Glutamatergic neuron (in vitro differentiated cells): Measurements from ENCODE around the gene ZNF423. TPM values are rescaled to one million over a fixed set of nuclear protein-coding genes. Genes with fewer than 3 reads are reported as not detected.

Source experiments
- DNase-seq: peaks from one replicate; pipeline ENCODE4 v3.0.0; 2022
- H3K27ac Mint-ChIP-seq: one replicate; pipeline ENCODE4 v1.8.0; 2020; ENCODE audit warnings: mild to moderate bottlenecking, mixed read lengths, inconsistent platforms; ENCODE audit not compliant: unreplicated experiment
- H3K27me3 Mint-ChIP-seq: one replicate; pipeline ENCODE4 v1.8.0; 2020; ENCODE audit warnings: mild to moderate bottlenecking, moderate library complexity, mixed read lengths, inconsistent platforms; ENCODE audit not compliant: unreplicated experiment
- H3K36me3 Mint-ChIP-seq: one replicate; pipeline ENCODE4 v1.8.0; 2020; ENCODE audit warnings: mild to moderate bottlenecking, mixed read lengths, inconsistent platforms; ENCODE audit not compliant: unreplicated experiment
- H3K4me1 Mint-ChIP-seq: one replicate; pipeline ENCODE4 v1.8.0; 2020; ENCODE audit warnings: mild to moderate bottlenecking, low read depth, mixed read lengths, inconsistent platforms; ENCODE audit not compliant: unreplicated experiment
- H3K4me3 Mint-ChIP-seq: one replicate; pipeline ENCODE4 v1.8.0; 2020; ENCODE audit warnings: mild to moderate bottlenecking, mixed read lengths, inconsistent platforms; ENCODE audit not compliant: unreplicated experiment
- H3K9me3 Mint-ChIP-seq: one replicate; pipeline ENCODE4 v1.8.0; 2020; ENCODE audit warnings: mild to moderate bottlenecking, moderate library complexity, mixed read lengths, inconsistent platforms; ENCODE audit not compliant: unreplicated experiment
- CTCF ChIP-seq: fragments of 200-600 bp; sonication (generic); IDR thresholded peaks from one replicate; pipeline ENCODE4 v1.5.0; 2021; ENCODE audit not compliant: partially characterized antibody, unreplicated experiment
- total RNA-seq: library from RNA; stranded (reverse); fragmentation: NEBNext Ultra II Directional; extraction: Animal tissue kit (Norgen Biotek cat#: 25700); gene quantifications from one replicate; pipeline ENCODE4 v1.2.1, GENCODE V29; 2021; ENCODE audit not compliant: unreplicated experiment

Gene ZNF423
- total RNA-seq, 1 donor from 2014 or later: 149 TPM

DNA sequence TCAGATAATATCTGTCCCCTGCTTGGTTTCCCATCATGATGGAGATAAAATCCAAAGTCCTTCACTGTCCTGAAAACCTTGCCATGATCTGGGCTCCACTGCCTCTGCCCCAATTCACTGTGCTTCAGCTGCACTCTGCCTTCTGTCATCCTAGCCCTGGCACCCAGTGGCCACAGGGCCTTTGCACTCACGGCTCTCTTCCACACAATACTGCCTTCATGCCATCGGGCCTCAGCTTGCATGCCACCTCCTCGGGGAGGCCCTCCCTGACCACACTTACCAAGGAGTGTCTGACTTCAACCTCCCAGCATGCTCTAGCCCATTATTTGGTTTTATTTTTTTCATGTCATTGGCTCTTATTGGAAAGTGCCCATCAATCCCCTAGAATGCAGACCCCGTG lies 336.2 kb downstream of the ZNF423 start:
- Mint-ChIP-seq H3K27ac (no peak overlapping the region), H3K27me3 (peaks cover 24% of the 10 kb centered on the region), H3K36me3 (peaks cover 14% of the 10 kb centered on the region), H3K9me3 (peaks cover 33% of the 10 kb centered on the region), H3K4me1 (peaks cover 25% of the 10 kb centered on the region), H3K4me3 (peak overlapping the region; percentile 25)
- TF ChIP-seq CTCF: no peak
- DNase-seq: no peak

GRCh38 chr16:49519008-49519656 lies 336.8 kb downstream of the ZNF423 start:
- Mint-ChIP-seq H3K27me3 (peaks cover 23% of the 10 kb centered on the region), H3K27ac (no peak overlapping the region), H3K9me3 (peaks cover 34% of the 10 kb centered on the region), H3K4me3 (no peak overlapping the region), H3K4me1 (peaks cover 23% of the 10 kb centered on the region), H3K36me3 (peaks cover 14% of the 10 kb centered on the region)
- DNase-seq: no peak
- TF ChIP-seq CTCF: no peak

GRCh38 chr16:49516382-49517036 lies 339.4 kb downstream of the ZNF423 start:
- Mint-ChIP-seq H3K4me1 (peaks cover 19% of the 10 kb centered on the region), H3K27ac (no peak overlapping the region), H3K27me3 (peaks cover 21% of the 10 kb centered on the region), H3K4me3 (no peak overlapping the region), H3K36me3 (peaks cover 14% of the 10 kb centered on the region), H3K9me3 (peaks cover 37% of the 10 kb centered on the region)
- TF ChIP-seq CTCF: no peak
- no peak for DNase-seq

DNA sequence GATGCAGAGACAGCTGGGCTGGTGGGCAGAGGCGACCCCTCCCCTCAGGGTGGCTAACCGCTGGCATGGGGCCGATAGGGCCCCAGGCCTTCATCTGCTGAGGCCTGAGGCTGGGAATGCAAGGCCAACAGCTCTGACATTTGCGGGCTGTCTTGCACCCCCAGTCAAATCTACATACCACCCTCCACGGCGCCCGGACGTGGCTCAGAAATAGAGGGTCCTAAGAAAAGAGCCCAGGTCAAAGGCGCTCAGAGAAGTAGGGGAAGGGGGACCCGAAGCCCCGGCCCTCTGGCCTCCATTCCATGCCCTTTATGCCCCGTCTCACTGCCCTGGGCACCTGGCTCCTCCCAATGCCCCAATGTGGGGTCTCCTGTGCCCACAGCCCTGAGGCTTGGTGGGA lies 340.1 kb downstream of the ZNF423 start:
- peaks cover 14% of the 10 kb centered on the region for H3K36me3 Mint-ChIP-seq
- no peak for TF ChIP-seq CTCF
- H3K9me3 Mint-ChIP-seq: peaks cover 33% of the 10 kb centered on the region
- peaks cover 21% of the 10 kb centered on the region for H3K27me3 Mint-ChIP-seq
- no peak overlapping the region for H3K4me3 Mint-ChIP-seq
- DNase-seq: no peak
- no peak overlapping the region for H3K27ac Mint-ChIP-seq
- peaks cover 19% of the 10 kb centered on the region for H3K4me1 Mint-ChIP-seq

DNA sequence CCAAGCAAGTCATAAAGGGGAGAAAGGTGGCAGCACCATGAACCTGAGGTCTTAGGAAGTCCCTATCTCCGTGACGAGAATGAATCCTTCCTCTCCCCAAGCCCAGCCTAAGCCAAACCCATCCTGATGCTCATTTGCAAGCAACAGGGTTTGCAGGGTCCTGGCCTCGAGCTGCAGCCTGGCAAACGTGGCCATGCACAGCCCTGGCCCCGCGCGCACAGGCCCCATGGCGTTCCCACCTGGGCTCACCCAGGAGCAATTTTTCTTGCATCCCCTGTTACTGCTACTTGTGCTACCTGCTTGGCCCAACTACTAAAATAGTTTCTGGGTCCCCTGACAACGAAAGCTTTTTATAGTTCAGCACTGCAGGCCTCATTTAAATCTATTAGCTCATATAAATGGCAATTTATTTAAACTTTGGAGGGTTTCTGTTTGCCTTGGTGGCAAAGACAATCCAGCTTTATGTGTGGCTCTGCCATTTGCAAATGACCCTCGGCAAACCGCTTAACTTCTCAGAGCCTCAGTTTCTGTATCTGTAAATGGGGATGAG lies 340.8 kb downstream of the ZNF423 start:
- Mint-ChIP-seq H3K4me3 (no peak overlapping the region), H3K27me3 (peaks cover 17% of the 10 kb centered on the region), H3K4me1 (peaks cover 17% of the 10 kb centered on the region), H3K9me3 (peaks cover 27% of the 10 kb centered on the region), H3K27ac (no peak overlapping the region), H3K36me3 (peaks cover 10% of the 10 kb centered on the region)
- DNase-seq: no peak
- TF ChIP-seq CTCF: no peak
